Measurements from ENCODE around the gene CD300LF. TPM values are rescaled to one million over a fixed set of nuclear protein-coding genes. Genes with fewer than 3 reads are reported as not detected.
A peak's percentile ranks its signal among the peaks of the same experiment; 100 is the strongest.

Gene CD300LF
- total RNA-seq, 1 experiment from 2014 or later = not detected

GRCh38 chr17:74695629-74696028, 17.1 kb downstream of the CD300LF start:
- no peaks in the 10 kb centered on the region for H3K79me1 ChIP-seq (ENCODE audit: insufficient read depth, low read depth, low read length, poor library complexity, severe bottlenecking)
- no peak overlapping the region for H3K56ac ChIP-seq (ENCODE audit: insufficient read length, low read depth, low read length)
- H3K4me2 ChIP-seq (ENCODE audit: insufficient read depth, insufficient read length, low read length) = no peak overlapping the region
- H3K4me1 Mint-ChIP-seq = no peaks in the 10 kb centered on the region
- H3K27ac ChIP-seq (ENCODE audit: insufficient read length, low read depth, low read length) = no peak overlapping the region
- no peaks in the 10 kb centered on the region for H3K36me3 Mint-ChIP-seq (ENCODE audit: insufficient read depth in 1 of 3, low read depth in 3 of 3)
- H3K18ac ChIP-seq (ENCODE audit: insufficient read length, low read depth, low read length) = no peak overlapping the region
- H2BK120ac ChIP-seq (ENCODE audit: low read depth, low read length, poor library complexity, severe bottlenecking) = no peak overlapping the region
- no peak overlapping the region for H3T11ph ChIP-seq (ENCODE audit: low read length)
- H4K5ac ChIP-seq (ENCODE audit: insufficient read length, low read depth, low read length) = no peak overlapping the region
- no peaks in the 10 kb centered on the region for H3K23me2 ChIP-seq (ENCODE audit: insufficient read length, low read depth, low read length, poor library complexity, severe bottlenecking)
- H2BK20ac ChIP-seq (ENCODE audit: low read depth, low read length, poor library complexity, severe bottlenecking) = no peak overlapping the region
- no peak overlapping the region for H3K4ac ChIP-seq (ENCODE audit: low read depth, low read length)
- H2AFZ ChIP-seq (ENCODE audit: low read length) = no peak overlapping the region
- H3K9ac ChIP-seq (ENCODE audit: extremely low read depth, insufficient read length, low read length) = no peak overlapping the region
- H2AK5ac ChIP-seq (ENCODE audit: insufficient read length, low read length) = no peak overlapping the region
- H2BK15ac ChIP-seq (ENCODE audit: low read depth, low read length) = no peak overlapping the region
- WGBS (ENCODE audit: extremely low coverage, insufficient read length, low lambda C conversion rate) = no CpG with 5 or more reads among the region's 11 CpGs
- no peak overlapping the region for H3K27ac Mint-ChIP-seq
- H4K8ac ChIP-seq (replicated peaks; ENCODE audit: insufficient read length, low read depth, low read length) = no peak overlapping the region
- H3K9me3 ChIP-seq (ENCODE audit: control insufficient read depth, low read depth, low read length) = no peaks in the 10 kb centered on the region
- H3K79me2 ChIP-seq (ENCODE audit: insufficient read depth, low read length) = no peaks in the 10 kb centered on the region
- no peak for DNase-seq
- H3K14ac ChIP-seq (ENCODE audit: insufficient read depth, low read length) = no peak overlapping the region; the same call in 1 of the 2 replicates
- no peak overlapping the region for H3K4me3 Mint-ChIP-seq
- peaks cover 3 to 8% of the 10 kb centered on the region in 2 experiments; a peak in 3 of 5 replicates for H3K9me3 Mint-ChIP-seq
- no peak overlapping the region for H2BK12ac ChIP-seq (ENCODE audit: insufficient read length, low read depth, low read length)
- TF ChIP-seq CTCF (conservative IDR thresholded peaks at IDR 0.05) = 0 out of 3 replicates have a peak, but pooled peaks have one; percentile 14
- H4K91ac ChIP-seq (ENCODE audit: insufficient read length, low read depth, low read length) = no peak overlapping the region
- no peak overlapping the region for H2BK5ac ChIP-seq (ENCODE audit: insufficient read length, low read length)
- H4K20me1 ChIP-seq (ENCODE audit: control insufficient read depth, insufficient read depth, insufficient read length) = no peaks in the 10 kb centered on the region
- peaks cover 65% of the 10 kb centered on the region for H3K27me3 Mint-ChIP-seq (ENCODE audit: low read depth)
- no peak overlapping the region for H3K23ac ChIP-seq (ENCODE audit: insufficient read length, low read depth, low read length)
- H3K27me3 ChIP-seq (ENCODE audit: insufficient read depth, low read length) = no peaks in the 10 kb centered on the region
- H3K4me1 ChIP-seq (ENCODE audit: insufficient read depth, low read length) = no peaks in the 10 kb centered on the region
